HFFc6 (cell line): Measurements from ENCODE around the gene SSBP2. TPM values are rescaled to one million over a fixed set of nuclear protein-coding genes. Genes with fewer than 3 reads are reported as not detected.

Experiments
- DNase-seq: peaks from one replicate; pipeline ENCODE4 v3.0.0-alpha.2; 2018
- H3K27ac Mint-ChIP-seq: 2 replicates; pipeline ENCODE4 v1.8.0; 2020; ENCODE audit warnings: mild to moderate bottlenecking, mixed read lengths
- H3K27me3 Mint-ChIP-seq: 2 replicates; pipeline ENCODE4 v1.8.0; 2021; ENCODE audit warnings: mild to moderate bottlenecking, moderate library complexity, mixed read lengths; ENCODE audit not compliant: insufficient read depth
- H3K36me3 Mint-ChIP-seq: 2 replicates; pipeline ENCODE4 v1.8.0; 2021; ENCODE audit warnings: low read depth, mixed read lengths
- H3K4me1 Mint-ChIP-seq: 2 replicates; pipeline ENCODE4 v1.8.0; 2020; ENCODE audit warnings: low read depth, mixed read lengths
- H3K4me3 Mint-ChIP-seq: 2 replicates; pipeline ENCODE4 v1.8.0; 2020; ENCODE audit warnings: mild to moderate bottlenecking, moderate library complexity, mixed read lengths
- H3K9me3 Mint-ChIP-seq: 2 replicates; pipeline ENCODE4 v1.8.0; 2020; ENCODE audit warnings: mild to moderate bottlenecking, mixed read lengths
- CTCF ChIP-seq: fragments of 200-600 bp; sonication (generic); IDR thresholded peaks from 2 replicates; pipeline ENCODE4 v1.5.0; 2021; ENCODE audit warnings: antibody characterized with exemption, mild to moderate bottlenecking
- total RNA-seq, 6 experiments: library from RNA; stranded (reverse); fragmentation: NEBNext Ultra II Directional; extraction: Animal tissue kit (Norgen Biotek cat#: 25700); gene quantifications; 2 replicates in 1 of 6; 3 replicates in 5 of 6; pipeline ENCODE4 v1.2.3, GENCODE V29; 2021

SSBP2 gene
- total RNA-seq, 6 experiments from 2014 or later, result 21.0 to 28.6 (median 25.1) TPM

DNA sequence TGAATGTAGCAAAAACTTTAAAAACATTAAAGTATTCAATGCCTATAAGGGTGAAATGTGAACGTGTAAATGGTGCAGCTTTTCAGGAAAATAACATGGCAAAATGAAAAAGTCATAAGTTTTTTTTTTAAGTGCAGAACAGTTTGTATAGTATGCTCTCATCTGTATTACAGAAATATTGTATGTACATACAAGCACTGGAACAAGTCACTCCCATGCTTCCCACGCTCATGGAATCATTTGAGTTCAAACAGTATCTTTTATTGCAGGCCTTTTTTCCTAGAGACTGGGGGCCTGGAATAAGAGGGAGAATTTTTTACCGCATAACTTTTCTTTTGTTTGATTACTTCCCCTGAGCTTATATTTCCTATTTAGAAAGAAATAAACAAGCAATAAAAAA, 94.1 kb downstream of the SSBP2 start:
- Mint-ChIP-seq H3K27ac (no peak overlapping the region), H3K36me3 (no peaks in the 10 kb centered on the region), H3K4me3 (no peak overlapping the region), H3K9me3 (no peaks in the 10 kb centered on the region), H3K27me3 (peaks cover 2% of the 10 kb centered on the region; the same call in 1 of the 2 replicates), H3K4me1 (0 out of 2 replicates have a peak, but pooled peaks cover 4% of the 10 kb centered on the region)
- no peak for TF ChIP-seq CTCF
- no peak for DNase-seq

- Mint-ChIP-seq H3K27ac (no peak overlapping the region), H3K9me3 (no peaks in the 10 kb centered on the region), H3K27me3 (no peaks in the 10 kb centered on the region), H3K4me1 (peaks cover 7% of the 10 kb centered on the region), H3K36me3 (no peaks in the 10 kb centered on the region), H3K4me3 (no peak overlapping the region)
- DNase-seq, result no peak
- TF ChIP-seq CTCF, result no peak
Observed at GRCh38 chr5:81650987-81651386, 99.9 kb downstream of the SSBP2 start.

DNA sequence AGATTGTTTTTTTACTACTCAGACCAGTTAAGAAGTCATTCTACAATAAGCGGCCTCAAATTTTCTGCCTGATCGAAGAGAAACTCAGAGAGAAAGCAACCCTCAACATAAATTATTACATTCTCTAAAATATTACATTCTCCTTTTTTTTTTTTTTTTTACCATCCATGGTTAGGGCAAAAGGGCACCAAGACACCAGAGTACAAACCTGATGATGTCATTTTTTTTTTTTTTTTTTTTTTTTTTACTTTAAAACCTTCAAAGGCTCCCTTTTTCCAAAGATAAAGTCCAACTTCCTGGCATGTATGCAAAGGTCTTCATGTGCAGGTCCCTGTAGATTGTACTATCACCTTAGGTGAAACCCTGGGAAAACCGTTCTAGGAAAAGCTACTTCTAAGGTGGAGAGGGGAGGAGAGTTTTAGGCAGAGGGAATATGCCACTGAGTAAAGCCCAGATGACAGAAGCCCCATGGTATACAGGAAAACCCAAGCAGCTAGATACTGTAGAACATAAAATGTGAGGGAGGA, 104.4 kb downstream of the SSBP2 start:
- no peaks in the 10 kb centered on the region for H3K36me3 Mint-ChIP-seq
- H3K4me3 Mint-ChIP-seq, result no peak overlapping the region
- H3K9me3 Mint-ChIP-seq, result no peaks in the 10 kb centered on the region
- no peak for DNase-seq
- H3K27me3 Mint-ChIP-seq, result no peaks in the 10 kb centered on the region
- no peak for TF ChIP-seq CTCF
- H3K27ac Mint-ChIP-seq, result no peak overlapping the region
- peaks cover 13% of the 10 kb centered on the region for H3K4me1 Mint-ChIP-seq

- Mint-ChIP-seq H3K36me3 (no peaks in the 10 kb centered on the region), H3K4me3 (no peak overlapping the region), H3K9me3 (no peaks in the 10 kb centered on the region), H3K27ac (no peak overlapping the region), H3K4me1 (peaks cover 37% of the 10 kb centered on the region), H3K27me3 (no peaks in the 10 kb centered on the region)
- no peak for DNase-seq
- no peak for TF ChIP-seq CTCF
Observed at GRCh38 chr5:81642210-81642609, 108.7 kb downstream of the SSBP2 start.

- no peak for TF ChIP-seq CTCF
- H3K9me3 Mint-ChIP-seq, result no peaks in the 10 kb centered on the region
- H3K4me3 Mint-ChIP-seq, result peak overlapping the region; percentile 68
- no peaks in the 10 kb centered on the region for H3K27me3 Mint-ChIP-seq
- peaks cover 36% of the 10 kb centered on the region for H3K4me1 Mint-ChIP-seq
- no peak for DNase-seq
- H3K27ac Mint-ChIP-seq, result peak overlapping the region; percentile 61
- no peaks in the 10 kb centered on the region for H3K36me3 Mint-ChIP-seq
Observed at GRCh38 chr5:81639556-81639955, 111.3 kb downstream of the SSBP2 start.

- Mint-ChIP-seq H3K27me3 (no peaks in the 10 kb centered on the region), H3K9me3 (no peaks in the 10 kb centered on the region), H3K36me3 (no peaks in the 10 kb centered on the region), H3K4me3 (peak overlapping the region; percentile 68), H3K4me1 (peaks cover 36% of the 10 kb centered on the region), H3K27ac (peak overlapping the region; percentile 61)
- DNase-seq, result peak; percentile 6
- TF ChIP-seq CTCF, result no peak
Observed at GRCh38 chr5:81638471-81638870, 112.4 kb downstream of the SSBP2 start.
